Neuronal stem cell (in vitro differentiated cells): ENCODE results near the gene PRKCE.

Experiments
- DNase-seq: peaks from one replicate; pipeline ENCODE4 v3.0.0-alpha.2; 2013; ENCODE audit warnings: low spot score
- H2AFZ ChIP-seq: one replicate; pipeline ENCODE4 v1.6.1; 2013; ENCODE audit warnings: mild to moderate bottlenecking, low read length, inconsistent platforms
- H2AK5ac ChIP-seq: 2 replicates; pipeline ENCODE4 v1.6.1; 2013; ENCODE audit warnings: low read depth, mild to moderate bottlenecking, inconsistent platforms, low read length, moderate library complexity, mixed read lengths
- H2BK120ac ChIP-seq: 2 replicates; pipeline ENCODE4 v1.6.1; 2013; ENCODE audit warnings: low read depth, mild to moderate bottlenecking, inconsistent platforms, low read length, moderate library complexity, mixed read lengths
- H2BK12ac ChIP-seq: one replicate; pipeline ENCODE4 v1.6.1; 2013; ENCODE audit warnings: low read length, inconsistent platforms
- H2BK15ac ChIP-seq: 2 replicates; pipeline ENCODE4 v1.6.1; 2013; ENCODE audit warnings: mild to moderate bottlenecking, low read length, inconsistent platforms, mixed read lengths
- H2BK5ac ChIP-seq: one replicate; pipeline ENCODE4 v1.6.1; 2013; ENCODE audit warnings: inconsistent platforms, mild to moderate bottlenecking, low read length, moderate library complexity
- H3K14ac ChIP-seq: one replicate; pipeline ENCODE4 v1.6.1; 2013; ENCODE audit warnings: low read length, inconsistent platforms
- H3K18ac ChIP-seq: 2 replicates; pipeline ENCODE4 v1.6.1; 2013; ENCODE audit warnings: low read length, inconsistent platforms
- H3K23ac ChIP-seq: 2 replicates; pipeline ENCODE4 v1.6.1; 2013; ENCODE audit warnings: low read depth, mild to moderate bottlenecking, mixed read lengths, low read length, inconsistent platforms; ENCODE audit not compliant: poor library complexity
- H3K27ac ChIP-seq: replicated peaks from 3 replicates; pipeline ENCODE4 v1.5.1; 2013; ENCODE audit warnings: low read length, inconsistent platforms
- H3K27me3 ChIP-seq, 3 experiments: 2 replicates each; pipeline ENCODE4 v1.6.1; 2013; ENCODE audit warnings: low read length in 3 of 3, mild to moderate bottlenecking in 2 of 3, inconsistent platforms in 1 of 3, low read depth in 1 of 3, mixed read lengths in 1 of 3, moderate library complexity in 1 of 3; ENCODE audit not compliant: control insufficient read depth in 3 of 3, insufficient read depth in 3 of 3
- H3K36me3 ChIP-seq, 2 donors: replicated peaks in 1 of 2; 2 replicates each; pipeline ENCODE4 v1.6.1; 2013; ENCODE audit warnings: low read length in 2 of 2; ENCODE audit not compliant: control insufficient read depth in 2 of 2, insufficient read depth in 2 of 2
- H3K4ac ChIP-seq: 2 replicates; pipeline ENCODE4 v1.6.1; 2013; ENCODE audit warnings: inconsistent platforms, mild to moderate bottlenecking, low read length, moderate library complexity
- H3K4me1 ChIP-seq, 2 donors: 1 replicate in 1 of 2; 2 replicates in 1 of 2; pipeline ENCODE4 v1.6.1; 2013; ENCODE audit warnings: low read length in 2 of 2, low read depth in 1 of 2; ENCODE audit not compliant: control insufficient read depth in 2 of 2, insufficient read depth in 1 of 2
- H3K4me2 ChIP-seq: one replicate; pipeline ENCODE4 v1.6.1; 2013; ENCODE audit warnings: mild to moderate bottlenecking, low read length, inconsistent platforms; ENCODE audit not compliant: insufficient read depth, poor library complexity, severe bottlenecking
- H3K4me3 ChIP-seq, 2 donors: 2 replicates each; pipeline ENCODE4 v1.5.1; 2013; ENCODE audit warnings: low read length in 2 of 2, mild to moderate bottlenecking in 2 of 2, inconsistent platforms in 1 of 2, moderate library complexity in 1 of 2
- H3K79me1 ChIP-seq: one replicate; pipeline ENCODE4 v1.6.1; 2013; ENCODE audit warnings: low read depth, mild to moderate bottlenecking, inconsistent platforms, low read length, moderate library complexity
- H3K9ac ChIP-seq: one replicate; pipeline ENCODE4 v1.6.1; 2013; ENCODE audit warnings: mild to moderate bottlenecking, low read depth, low read length, inconsistent platforms; ENCODE audit not compliant: poor library complexity
- H3K9me3 ChIP-seq, 2 donors: replicated peaks in 1 of 2; 2 replicates each; pipeline versions ENCODE3 to v1.6.1; 2013; ENCODE audit warnings: low read length in 2 of 2, mild to moderate bottlenecking in 2 of 2, inconsistent platforms in 1 of 2, low read depth in 1 of 2, mixed read lengths in 1 of 2, moderate library complexity in 1 of 2; ENCODE audit not compliant: control insufficient read depth in 2 of 2, insufficient read depth in 1 of 2
- H4K8ac ChIP-seq: one replicate; pipeline ENCODE4 v1.6.1; 2013; ENCODE audit warnings: low read depth, mild to moderate bottlenecking, inconsistent platforms, low read length, moderate library complexity
- H4K91ac ChIP-seq: one replicate; pipeline ENCODE4 v1.6.1; 2013; ENCODE audit warnings: low read length, low read depth, mild to moderate bottlenecking, inconsistent platforms; ENCODE audit not compliant: poor library complexity
- WGBS, 2 donors: extraction: QIAGEN DNeasy Blood & Tissue Kit; methylation state at CpG; one replicate each; pipeline ENCODE4 v1.1.7; 2013; ENCODE audit warnings: missing lambda C conversion rate in 2 of 2, mixed read lengths in 1 of 2; ENCODE audit not compliant: insufficient read length in 2 of 2, insufficient replicate concordance in 1 of 2; ENCODE audit errors: extremely low coverage in 2 of 2; 5-methylcytosine and 5-hydroxymethylcytosine counted together

The PRKCE gene

DNA sequence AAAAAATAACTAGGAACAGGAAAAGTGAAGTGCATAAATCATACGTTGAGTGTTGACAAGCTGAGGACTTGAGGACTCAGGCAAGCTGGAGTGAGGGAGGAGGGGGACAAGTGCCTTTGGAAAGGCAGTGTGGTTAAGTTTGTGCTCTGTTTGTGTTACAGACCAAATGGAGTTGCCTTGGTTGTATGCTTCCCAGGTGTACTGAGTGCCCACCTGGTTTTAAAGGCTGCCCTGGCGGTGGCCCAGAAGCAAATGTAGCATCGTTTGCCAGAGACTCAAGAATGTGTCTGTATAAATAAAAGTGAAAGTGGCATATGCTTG, 240.9 kb downstream of the PRKCE start:
- H3K23ac ChIP-seq: no peak overlapping the region
- no peak overlapping the region for H2AFZ ChIP-seq
- H3K14ac ChIP-seq: no peak overlapping the region
- H2AK5ac ChIP-seq: no peak overlapping the region
- H2BK120ac ChIP-seq: no peak overlapping the region
- H4K91ac ChIP-seq: no peak overlapping the region
- no peaks in the 10 kb centered on the region for H3K27me3 ChIP-seq
- H3K9ac ChIP-seq: no peak overlapping the region
- no peak overlapping the region for H2BK12ac ChIP-seq
- DNase-seq: no peak
- H2BK15ac ChIP-seq: no peak overlapping the region
- no CpG with 5 or more reads among the region's 3 CpGs for WGBS, 2 donors
- H3K79me1 ChIP-seq: no peaks in the 10 kb centered on the region
- no peak overlapping the region for H4K8ac ChIP-seq
- H2BK5ac ChIP-seq: no peak overlapping the region
- no peak overlapping the region for H3K4ac ChIP-seq
- H3K4me2 ChIP-seq: no peak overlapping the region
- H3K4me1 ChIP-seq: peaks cover 0 to 3% of the 10 kb centered on the region in 2 donors
- no peak overlapping the region for H3K27ac ChIP-seq
- H3K9me3 ChIP-seq: no peaks in the 10 kb centered on the region
- no peak overlapping the region for H3K18ac ChIP-seq
- no peak overlapping the region for H3K4me3 ChIP-seq
- H3K36me3 ChIP-seq: no peaks in the 10 kb centered on the region

- Histone ChIP-seq H3K4me3 (no peak overlapping the region), H3K18ac (no peak overlapping the region), H3K27me3 (no peaks in the 10 kb centered on the region), H2BK12ac (no peak overlapping the region), H3K14ac (no peak overlapping the region), H2BK5ac (no peak overlapping the region), H2AFZ (no peak overlapping the region), H2AK5ac (no peak overlapping the region), H3K4me2 (no peak overlapping the region), H4K91ac (no peak overlapping the region), H4K8ac (no peak overlapping the region), H3K27ac (no peak overlapping the region), H3K4me1 (peaks cover 0 to 3% of the 10 kb centered on the region in 2 donors), H2BK15ac (no peak overlapping the region), H3K9ac (no peak overlapping the region), H3K79me1 (no peaks in the 10 kb centered on the region), H3K36me3 (no peaks in the 10 kb centered on the region), H3K9me3 (no peaks in the 10 kb centered on the region), H3K23ac (no peak overlapping the region), H2BK120ac (no peak overlapping the region), H3K4ac (no peak overlapping the region)
- no CpG with 5 or more reads among the region's 7 CpGs for WGBS, 2 donors
- no peak for DNase-seq
Measured at GRCh38 chr2:45892757-45893156, 241.3 kb downstream of the PRKCE start.

GRCh38 chr2:45894211-45894610, 242.7 kb downstream of the PRKCE start:
- no peak overlapping the region for H3K4me3 ChIP-seq
- no peak overlapping the region for H3K4ac ChIP-seq
- H2AK5ac ChIP-seq: no peak overlapping the region
- H3K4me1 ChIP-seq: peaks cover 0 to 3% of the 10 kb centered on the region in 2 donors
- H3K79me1 ChIP-seq: no peaks in the 10 kb centered on the region
- no CpG with 5 or more reads among the region's 4 CpGs for WGBS, 2 donors
- no peak overlapping the region for H2BK120ac ChIP-seq
- H4K91ac ChIP-seq: no peak overlapping the region
- no peaks in the 10 kb centered on the region for H3K36me3 ChIP-seq
- H4K8ac ChIP-seq: no peak overlapping the region
- no peak overlapping the region for H3K23ac ChIP-seq
- H3K27me3 ChIP-seq: no peaks in the 10 kb centered on the region
- H3K14ac ChIP-seq: no peak overlapping the region
- no peak overlapping the region for H2BK5ac ChIP-seq
- H2BK15ac ChIP-seq: no peak overlapping the region
- DNase-seq: no peak
- no peak overlapping the region for H2AFZ ChIP-seq
- H3K18ac ChIP-seq: no peak overlapping the region
- H2BK12ac ChIP-seq: no peak overlapping the region
- no peaks in the 10 kb centered on the region for H3K9me3 ChIP-seq
- no peak overlapping the region for H3K4me2 ChIP-seq
- no peak overlapping the region for H3K27ac ChIP-seq
- H3K9ac ChIP-seq: no peak overlapping the region

DNA sequence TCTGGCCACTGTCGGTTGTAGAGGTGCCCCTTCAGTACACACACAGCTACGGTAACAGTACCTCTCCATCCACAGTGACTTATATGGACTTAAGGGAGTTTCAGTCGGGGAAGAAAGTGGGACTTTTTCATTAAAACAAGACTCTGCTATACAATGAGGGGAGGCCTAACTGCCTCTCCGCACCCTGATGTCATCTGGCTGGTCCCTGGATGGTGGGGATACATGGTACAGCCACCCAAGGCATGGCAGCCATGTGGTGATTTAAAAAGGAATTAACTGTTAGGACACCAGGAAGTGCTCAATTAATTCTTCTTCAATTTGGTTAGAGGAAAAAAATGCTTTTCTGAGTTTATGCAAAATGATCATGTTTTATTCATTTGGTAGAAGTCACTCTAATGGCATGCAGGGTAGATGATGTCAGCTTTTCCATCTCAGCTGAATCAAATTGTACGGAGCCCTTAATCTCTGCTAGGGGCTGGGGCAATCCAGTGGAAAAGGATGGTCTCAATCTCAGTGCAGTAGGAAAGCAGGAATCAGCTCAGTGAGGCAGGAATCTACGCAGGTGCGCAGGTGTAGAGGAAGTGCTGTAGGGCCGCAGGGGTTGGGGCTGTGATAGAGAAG, 243.9 kb downstream of the PRKCE start:
- Histone ChIP-seq H3K9me3 (no peaks in the 10 kb centered on the region), H3K14ac (no peak overlapping the region)

More for the DNA sequence above, 243.9 kb downstream of the PRKCE start:
- H2AFZ ChIP-seq: no peak overlapping the region
- H3K4me3 ChIP-seq: no peak overlapping the region
- no CpG with 5 or more reads among the region's 8 CpGs for WGBS, 2 donors
- no peak overlapping the region for H3K4ac ChIP-seq
- no peak overlapping the region for H3K18ac ChIP-seq
- H3K27me3 ChIP-seq: no peaks in the 10 kb centered on the region
- H2AK5ac ChIP-seq: no peak overlapping the region
- no peak overlapping the region for H3K4me2 ChIP-seq
- no peak for DNase-seq
- no peak overlapping the region for H2BK12ac ChIP-seq
- H2BK120ac ChIP-seq: no peak overlapping the region
- H4K91ac ChIP-seq: no peak overlapping the region
- no peak overlapping the region for H3K27ac ChIP-seq
- H3K9ac ChIP-seq: no peak overlapping the region
- H3K4me1 ChIP-seq: peaks cover 0 to 3% of the 10 kb centered on the region in 2 donors
- H3K36me3 ChIP-seq: no peaks in the 10 kb centered on the region
- no peak overlapping the region for H3K23ac ChIP-seq
- H4K8ac ChIP-seq: no peak overlapping the region
- H2BK5ac ChIP-seq: no peak overlapping the region
- no peak overlapping the region for H2BK15ac ChIP-seq
- H3K79me1 ChIP-seq: no peaks in the 10 kb centered on the region
